ENCODE measurements around the gene IRS2. TPM values are rescaled to one million over a fixed set of nuclear protein-coding genes. Genes with fewer than 3 reads are reported as not detected.

IRS2 gene
- total RNA-seq, 2 donors from 2014 or later: 47.8 to 59.8 TPM

DNA sequence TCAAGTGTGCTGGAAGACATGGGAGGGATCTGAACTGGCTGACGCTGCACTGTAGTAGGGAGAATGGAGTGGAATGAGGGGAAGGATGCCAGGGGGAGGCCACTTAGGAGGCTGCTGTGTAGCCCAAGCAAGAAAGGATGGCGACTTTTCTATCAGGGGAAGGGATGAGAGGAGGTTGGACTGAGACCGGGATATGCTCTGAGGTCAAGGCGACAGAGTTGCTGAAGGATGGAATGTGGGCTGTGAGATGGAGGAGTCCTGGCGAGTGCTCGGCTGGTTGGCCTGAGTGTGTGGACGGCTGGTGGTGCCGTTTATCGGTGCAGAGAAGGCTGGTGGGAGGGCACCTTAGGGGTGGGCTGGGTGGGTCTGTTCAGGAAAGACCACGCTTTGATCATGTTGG lies 45.7 kb downstream of the IRS2 start:
- TF ChIP-seq, protein P1, sequence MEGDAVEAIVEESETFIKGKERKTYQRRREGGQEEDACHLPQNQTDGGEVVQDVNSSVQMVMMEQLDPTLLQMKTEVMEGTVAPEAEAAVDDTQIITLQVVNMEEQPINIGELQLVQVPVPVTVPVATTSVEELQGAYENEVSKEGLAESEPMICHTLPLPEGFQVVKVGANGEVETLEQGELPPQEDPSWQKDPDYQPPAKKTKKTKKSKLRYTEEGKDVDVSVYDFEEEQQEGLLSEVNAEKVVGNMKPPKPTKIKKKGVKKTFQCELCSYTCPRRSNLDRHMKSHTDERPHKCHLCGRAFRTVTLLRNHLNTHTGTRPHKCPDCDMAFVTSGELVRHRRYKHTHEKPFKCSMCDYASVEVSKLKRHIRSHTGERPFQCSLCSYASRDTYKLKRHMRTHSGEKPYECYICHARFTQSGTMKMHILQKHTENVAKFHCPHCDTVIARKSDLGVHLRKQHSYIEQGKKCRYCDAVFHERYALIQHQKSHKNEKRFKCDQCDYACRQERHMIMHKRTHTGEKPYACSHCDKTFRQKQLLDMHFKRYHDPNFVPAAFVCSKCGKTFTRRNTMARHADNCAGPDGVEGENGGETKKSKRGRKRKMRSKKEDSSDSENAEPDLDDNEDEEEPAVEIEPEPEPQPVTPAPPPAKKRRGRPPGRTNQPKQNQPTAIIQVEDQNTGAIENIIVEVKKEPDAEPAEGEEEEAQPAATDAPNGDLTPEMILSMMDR (IDR thresholded peaks at IDR 0.05): no peak
- no peaks in the 10 kb centered on the region for H3K36me3 ChIP-seq
- H3K4me3 ChIP-seq: no peak overlapping the region
- H3K27ac ChIP-seq: no peak overlapping the region
- no peak for ATAC-seq (ENCODE audit: insufficient number of reproducible peaks, low FRiP score, low read depth)
- no peaks in the 10 kb centered on the region for H3K27me3 ChIP-seq (replicated peaks; ENCODE audit: insufficient read depth)
- no peak for DNase-seq (ENCODE audit: low spot score)
- peaks cover 0 to 7% of the 10 kb centered on the region in 2 donors for H3K4me1 ChIP-seq (ENCODE audit: control insufficient read depth in 1 of 2, low read depth in 2 of 2)
- no peaks in the 10 kb centered on the region for H3K9me3 ChIP-seq

DNA sequence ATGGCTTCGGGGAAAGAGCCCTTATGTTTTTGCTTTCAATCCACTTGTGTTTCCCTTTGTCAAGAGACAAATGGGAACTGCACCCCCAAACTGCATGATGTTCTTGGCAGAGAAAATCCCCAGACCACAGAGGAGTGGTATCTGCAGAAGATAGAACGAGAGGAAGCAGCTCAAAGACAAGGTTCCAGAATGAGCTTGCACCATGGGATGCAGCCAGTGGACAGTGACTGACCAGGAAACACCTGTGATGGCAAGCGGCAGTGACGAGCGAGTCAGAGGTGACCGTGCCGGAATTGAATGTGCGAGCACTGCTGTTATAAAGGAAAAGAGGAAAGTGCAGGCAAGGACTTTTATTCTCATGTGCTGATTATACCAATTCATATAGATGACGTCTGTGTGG lies 46.3 kb downstream of the IRS2 start:
- no peak overlapping the region for H3K27ac ChIP-seq
- peaks cover 0 to 13% of the 10 kb centered on the region in 2 donors for H3K4me1 ChIP-seq (ENCODE audit: control insufficient read depth in 1 of 2, low read depth in 2 of 2)
- no peaks in the 10 kb centered on the region for H3K27me3 ChIP-seq (replicated peaks; ENCODE audit: insufficient read depth)
- H3K9me3 ChIP-seq: no peaks in the 10 kb centered on the region
- TF ChIP-seq, protein P1 (IDR thresholded peaks at IDR 0.05): no peak
- H3K4me3 ChIP-seq: no peak overlapping the region
- DNase-seq (ENCODE audit: low spot score): no peak
- H3K36me3 ChIP-seq: no peaks in the 10 kb centered on the region
- no peak for ATAC-seq (ENCODE audit: insufficient number of reproducible peaks, low FRiP score, low read depth)

DNA sequence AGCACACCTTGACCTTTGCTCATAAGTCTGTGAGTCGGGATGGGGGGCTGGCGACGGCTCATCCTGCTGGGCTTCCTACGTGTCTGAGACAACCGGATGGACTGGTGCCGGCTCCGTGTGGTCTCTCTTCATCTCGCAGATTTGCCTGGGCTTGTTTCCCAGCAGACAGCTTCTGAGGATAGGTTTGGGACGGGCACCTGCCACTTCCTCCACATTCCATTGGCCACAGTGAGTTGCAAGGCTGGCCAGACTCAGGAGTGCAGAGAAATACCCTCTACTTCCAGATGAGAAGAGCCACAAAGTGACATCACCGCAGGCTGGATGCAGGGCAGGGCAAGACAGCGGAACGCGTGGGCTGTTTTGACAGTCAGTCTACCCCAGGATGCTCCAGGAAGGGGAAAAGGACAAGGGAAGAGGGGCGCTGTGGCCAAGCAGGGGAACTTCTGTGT lies 48.1 kb downstream of the IRS2 start:
- DNase-seq (ENCODE audit: low spot score) (no peak), ATAC-seq (ENCODE audit: insufficient number of reproducible peaks, low FRiP score, low read depth) (no peak)
- Histone ChIP-seq H3K9me3 (no peaks in the 10 kb centered on the region), H3K4me3 (no peak overlapping the region), H3K4me1 (ENCODE audit: control insufficient read depth in 1 of 2, low read depth in 2 of 2) (peaks cover 0 to 21% of the 10 kb centered on the region in 2 donors), H3K27me3 (replicated peaks; ENCODE audit: insufficient read depth) (no peaks in the 10 kb centered on the region), H3K27ac (no peak overlapping the region), H3K36me3 (no peaks in the 10 kb centered on the region)
- TF ChIP-seq, protein P1 (IDR thresholded peaks at IDR 0.05): no peak

DNA sequence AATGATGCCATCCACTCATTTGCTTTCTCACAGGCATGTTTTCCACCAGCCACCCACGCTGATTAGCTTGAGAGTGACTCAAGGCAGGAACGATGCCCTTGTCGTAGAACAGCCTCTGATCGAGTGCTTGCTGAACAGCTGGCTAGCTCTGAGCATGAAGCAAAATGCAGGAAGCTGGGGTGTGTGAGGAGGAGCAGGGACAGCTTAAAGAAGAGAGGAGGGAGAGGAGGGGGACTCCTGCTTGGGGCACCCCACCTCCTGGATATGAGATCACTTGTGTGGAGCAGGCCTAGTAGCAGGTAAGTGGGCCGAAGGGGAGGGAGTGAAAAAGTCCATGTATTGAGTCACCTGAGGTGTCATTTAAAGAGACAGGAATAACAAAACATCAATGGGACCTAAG lies 48.8 kb downstream of the IRS2 start:
- Histone ChIP-seq H3K4me1 (ENCODE audit: control insufficient read depth in 1 of 2, low read depth in 2 of 2) (peaks cover 0 to 21% of the 10 kb centered on the region in 2 donors), H3K4me3 (no peak overlapping the region), H3K27ac (no peak overlapping the region), H3K36me3 (no peaks in the 10 kb centered on the region), H3K27me3 (replicated peaks; ENCODE audit: insufficient read depth) (no peaks in the 10 kb centered on the region), H3K9me3 (no peaks in the 10 kb centered on the region)
- no peak for DNase-seq (ENCODE audit: low spot score)
- no peak for ATAC-seq (ENCODE audit: insufficient number of reproducible peaks, low FRiP score, low read depth)
- TF ChIP-seq, protein P1 (IDR thresholded peaks at IDR 0.05): no peak

DNA sequence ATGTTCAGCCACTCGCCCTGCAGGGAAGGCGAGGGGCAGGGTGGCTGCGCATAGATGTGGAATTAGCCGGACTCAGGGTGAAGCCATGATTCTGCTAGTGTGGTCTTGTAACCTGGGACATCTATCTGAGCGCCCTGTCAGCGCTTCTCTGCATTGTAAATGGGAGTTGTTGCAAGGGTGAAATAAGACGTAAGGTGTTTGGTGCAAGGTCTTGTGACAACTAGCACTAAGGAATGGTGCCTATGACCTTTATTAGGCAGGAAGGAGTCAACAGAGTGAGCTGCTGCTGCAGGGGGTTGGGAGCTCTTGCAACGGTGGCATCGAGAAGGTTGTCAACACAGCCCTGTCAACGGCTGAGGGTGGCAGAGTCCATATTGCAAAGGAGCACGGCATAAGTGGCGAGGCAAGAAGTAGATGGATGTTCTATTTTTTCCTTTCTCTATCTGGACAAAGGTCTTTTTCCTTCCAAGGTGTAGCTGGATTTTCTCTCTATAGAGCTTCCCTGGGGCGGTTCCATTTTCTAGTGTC lies 49.3 kb downstream of the IRS2 start:
- Histone ChIP-seq H3K9me3 (no peaks in the 10 kb centered on the region), H3K27me3 (replicated peaks; ENCODE audit: insufficient read depth) (no peaks in the 10 kb centered on the region), H3K4me3 (no peak overlapping the region), H3K4me1 (ENCODE audit: control insufficient read depth in 1 of 2, low read depth in 2 of 2) (peaks cover 0 to 21% of the 10 kb centered on the region in 2 donors), H3K36me3 (no peaks in the 10 kb centered on the region), H3K27ac (no peak overlapping the region)
- TF ChIP-seq, protein P1 (IDR thresholded peaks at IDR 0.05): no peak
- no peak for DNase-seq (ENCODE audit: low spot score)
- no peak for ATAC-seq (ENCODE audit: insufficient number of reproducible peaks, low FRiP score, low read depth)

Data from thoracic aorta (tissue), 2 donors.